K562 (cell line): ENCODE results near the gene FBXO8. TPM values are rescaled to one million over a fixed set of nuclear protein-coding genes. Genes with fewer than 3 reads are reported as not detected.

ENCODE experiments used
- ATAC-seq: fragments of 200-7000 bp; cut with Tn5 transposase; 3 replicates; pipeline ENCODE4 v1.9.1; 2020; ENCODE audit warnings: moderate library complexity
- BruUV-seq: library from RNA; stranded (reverse); fragments of 400-500 nt; replicated peaks from 2 replicates; lab custom pipeline; 2021; lab: Mats Ljungman, UMichigan
- CTCF ChIA-PET: fragments of 300-600 bp; formaldehyde crosslinking; extraction: SDS; loops from one replicate; lab custom pipeline; 2021; ENCODE audit warnings: low intra/inter-chr PET ratio; lab: Yijun Ruan, JAX
- POLR2A ChIA-PET: fragments of 300-600, 350-650 bp; sonication (Branson Sonifier 250); formaldehyde crosslinking; extraction: SDS; loops from one replicate; lab custom pipeline; 2021; ENCODE audit warnings: antibody characterized with exemption, inconsistent platforms; lab: Yijun Ruan, JAX
- DNase-seq, 4 experiments: peaks; one replicate each; pipeline versions ENCODE4 v3.0.0 to v3.0.0-alpha.2; 2011 to 2018; ENCODE audit warnings: low spot score in 3 of 4, mixed read lengths in 3 of 4; ENCODE audit errors: extremely low read depth in 1 of 4
- FAIRE-seq: peaks from 2 replicates; lab custom pipeline; 2011; peaks lifted over from hg19 to GRCh38; lab: Jason Lieb, UNC
- H2AFZ ChIP-seq: 2 replicates; pipeline ENCODE4 v1.6.0; 2011; ENCODE audit warnings: low read depth, low read length, control low read depth, inconsistent platforms
- H3K27ac ChIP-seq: fragments of 200-600 bp; 3 replicates; pipeline ENCODE4 v1.8.0; 2011; ENCODE audit warnings: low read depth, mild to moderate bottlenecking, control low read depth, inconsistent platforms, low read length, moderate library complexity, mixed read lengths; ENCODE audit errors: extremely low read depth
- H3K27me3 ChIP-seq, 2 experiments: fragments of 300-600 bp in 1 of 2; 2 replicates in 1 of 2; 3 replicates in 1 of 2; pipeline versions ENCODE4 v1.6.0 to v1.8.0; 2011; ENCODE audit warnings: inconsistent platforms in 2 of 2, low read length in 2 of 2, mild to moderate bottlenecking in 1 of 2, mixed read lengths in 1 of 2, moderate library complexity in 1 of 2; ENCODE audit not compliant: control insufficient read depth in 2 of 2, insufficient read depth in 2 of 2
- H3K36me3 ChIP-seq: fragments of 300-600 bp; 3 replicates; pipeline ENCODE4 v1.8.0; 2011; ENCODE audit warnings: mild to moderate bottlenecking, low read length, inconsistent platforms; ENCODE audit not compliant: control insufficient read depth, insufficient read depth
- H3K4me1 ChIP-seq, 2 experiments: fragments of 200-600 bp in 1 of 2; replicated peaks in 1 of 2; 2 replicates in 1 of 2; 3 replicates in 1 of 2; pipeline versions ENCODE4 v1.5.1 to v1.8.0; 2011; ENCODE audit warnings: inconsistent platforms in 2 of 2, low read length in 2 of 2, mild to moderate bottlenecking in 1 of 2, mixed read lengths in 1 of 2, moderate library complexity in 1 of 2; ENCODE audit not compliant: control insufficient read depth in 2 of 2, insufficient read depth in 2 of 2
- H3K4me2 ChIP-seq: 2 replicates; pipeline ENCODE4 v1.6.1; 2011; ENCODE audit warnings: low read length, control low read depth, inconsistent platforms, mixed read lengths; ENCODE audit not compliant: insufficient read depth
- H3K4me3 ChIP-seq: fragments of 200-600 bp; sonication (generic), shearing (Covaris generic); 2 replicates; pipeline ENCODE4 v1.5.1; 2016; ENCODE audit warnings: control low read depth, inconsistent platforms
- H3K79me2 ChIP-seq: fragments of 200-600 bp; 3 replicates; pipeline ENCODE4 v1.8.0; 2011; ENCODE audit warnings: low read length, inconsistent platforms; ENCODE audit not compliant: control insufficient read depth, insufficient read depth
- H3K9ac ChIP-seq, 2 experiments: 2 replicates each; pipeline versions ENCODE4 v1.6.0 to v1.6.1; 2011; ENCODE audit warnings: low read depth in 2 of 2, low read length in 2 of 2, control low read depth in 1 of 2, inconsistent platforms in 1 of 2, mild to moderate bottlenecking in 1 of 2, mixed read lengths in 1 of 2; ENCODE audit not compliant: insufficient read depth in 1 of 2
- H3K9me1 ChIP-seq: one replicate; pipeline ENCODE4 v1.6.0; 2011; ENCODE audit warnings: inconsistent platforms, mild to moderate bottlenecking, low read length, moderate library complexity; ENCODE audit not compliant: control insufficient read depth, insufficient read depth
- H3K9me3 ChIP-seq: replicated peaks from 2 replicates; pipeline ENCODE4 v1.5.1; 2011; ENCODE audit warnings: low read depth, low read length, inconsistent platforms; ENCODE audit not compliant: control insufficient read depth, insufficient read depth
- H4K20me1 ChIP-seq: replicated peaks from 2 replicates; pipeline ENCODE4 v1.6.1; 2011; ENCODE audit warnings: low read length, inconsistent platforms, mixed read lengths; ENCODE audit not compliant: control insufficient read depth, insufficient read depth
- CBX3 ChIP-seq, 2 experiments: IDR thresholded peaks; 1 replicate in 1 of 2; 2 replicates in 1 of 2; pipeline ENCODE4 v1.6.1; 2012; ENCODE audit warnings: inconsistent platforms in 2 of 2, low read length in 2 of 2, borderline replicate concordance in 1 of 2, control low read depth in 1 of 2
- EP400 ChIP-seq: fragments of 450-650 bp; IDR thresholded peaks from 2 replicates; pipeline ENCODE4 v1.6.1; 2017; ENCODE audit warnings: antibody characterized with exemption, mild to moderate bottlenecking, moderate library complexity
- FOXK2 ChIP-seq, 2 experiments: fragments of 450-650 bp; IDR thresholded peaks in 1 of 2; conservative IDR thresholded peaks in 1 of 2; 2 replicates each; pipeline ENCODE4 v1.6.1; 2016; ENCODE audit warnings: low read depth in 2 of 2, mild to moderate bottlenecking in 1 of 2
- HLTF ChIP-seq: fragments of 450-650 bp; IDR thresholded peaks from 2 replicates; pipeline ENCODE4 v1.6.1; 2016
- IFI16 ChIP-seq: fragments of 250-450 bp; sonication (Bioruptor Pico); IDR thresholded peaks from 2 replicates; pipeline ENCODE4 v2.1.2; 2022; ENCODE audit warnings: mild to moderate bottlenecking, inconsistent platforms
- KLF10 ChIP-seq: fragments of 250-450 bp; sonication (Bioruptor Pico); IDR thresholded peaks from 2 replicates; pipeline ENCODE4 v1.6.1; 2021; ENCODE audit warnings: matching md5 sums
- MEF2A ChIP-seq: IDR thresholded peaks from 2 replicates; pipeline ENCODE4 v1.6.1; 2011; ENCODE audit warnings: low read depth, mild to moderate bottlenecking, low read length, moderate library complexity; ENCODE audit not compliant: control insufficient read depth
- MTA3 ChIP-seq: fragments of 450-650 bp; formaldehyde crosslinking; IDR thresholded peaks from 2 replicates; pipeline ENCODE4 v1.6.1; 2017; ENCODE audit warnings: mild to moderate bottlenecking, borderline replicate concordance
- NFIX ChIP-seq: fragments of 250-450 bp; sonication (Bioruptor Pico); IDR thresholded peaks from 2 replicates; pipeline ENCODE4 v1.4.0; 2020; ENCODE audit warnings: low read depth, mild to moderate bottlenecking, moderate library complexity
- RBFOX2 ChIP-seq: fragments of 200-400 bp; formaldehyde crosslinking; IDR thresholded peaks from 2 replicates; pipeline ENCODE4 v1.6.1; 2017; ENCODE audit warnings: low read depth, mild to moderate bottlenecking, low read length, moderate library complexity
- RHOXF2B ChIP-seq: fragments of 250-450 bp; sonication (Bioruptor Pico); conservative IDR thresholded peaks from 2 replicates; pipeline ENCODE4 v1.5.1; 2021
- SPI1 ChIP-seq: IDR thresholded peaks from 2 replicates; pipeline ENCODE4 v1.6.1; 2011; ENCODE audit warnings: low read depth, low read length, control low read depth, borderline replicate concordance
- ZBED1 ChIP-seq: IDR thresholded peaks from 2 replicates; pipeline ENCODE4 v1.6.1; 2014
- ZBTB49 ChIP-seq: sonication (generic); formaldehyde crosslinking; IDR thresholded peaks from 2 replicates; pipeline ENCODE4 v1.8.0; 2022; ENCODE audit warnings: missing genetic modification reagents, mild to moderate bottlenecking, borderline replicate concordance
- ZC3H4 ChIP-seq: sonication (generic); formaldehyde crosslinking; IDR thresholded peaks from 2 replicates; pipeline ENCODE4 v1.9.0; 2021; ENCODE audit warnings: missing genetic modification reagents, borderline replicate concordance
- ZEB2 ChIP-seq: fragments of 450-650 bp; IDR thresholded peaks from 2 replicates; pipeline ENCODE4 v1.6.1; 2016
- ZNF23 ChIP-seq: fragments of 250-450 bp; sonication (Bioruptor Pico); IDR thresholded peaks from 2 replicates; pipeline ENCODE4 v1.4.0; 2020; ENCODE audit warnings: mild to moderate bottlenecking
- ZNF347 ChIP-seq: fragments of 450-650 bp; formaldehyde crosslinking; IDR thresholded peaks from 2 replicates; pipeline ENCODE4 v1.4.0; 2020; ENCODE audit warnings: low read depth, mild to moderate bottlenecking, moderate library complexity
- ZNF584 ChIP-seq: fragments of 200-800 bp; sonication (Bioruptor generic); IDR thresholded peaks from 2 replicates; pipeline ENCODE4 v1.6.1; 2016; ENCODE audit warnings: low read depth, mild to moderate bottlenecking, missing genetic modification characterization, missing compliant biosample characterization
- WGBS: fragments of 100-300 bp; shearing (Covaris generic); methylation state at CpG from one replicate; pipeline ENCODE4 v1.1.6; 2016; ENCODE audit warnings: low coverage, mixed read lengths; ENCODE audit not compliant: insufficient coverage; ENCODE audit errors: missing lambda C conversion rate; 5-methylcytosine and 5-hydroxymethylcytosine counted together
- in situ Hi-C: fragments of 300-500 bp; cut with MboI; formaldehyde crosslinking; loops from 4 replicates; pipeline ENCODE4 v1.15.0; 2018; ENCODE audit warnings: inconsistent platforms, mixed read lengths
- intact Hi-C: fragments of 100-400 bp; cut with micrococcal nuclease; formaldehyde crosslinking; loops from 2 replicates; pipeline ENCODE4 v1.14.2; 2022
- polyA plus RNA-seq, 8 experiments: library from polyadenylated mRNA; depleted of rRNA in 4 of 8; stranded (reverse) in 5 of 8; unstranded in 3 of 8; fragments of >200 nt; fragmentation: Nextera tagmentation in 2 of 8; fragmentation: Illumina TruSeq in 1 of 8; extraction: Ambion mirVana in 2 of 8; extraction: Trizol in 1 of 8; gene quantifications; 2 replicates each; pipeline versions ENCODE4 v1.2.1 to v1.2.3, GENCODE V29; 2011 to 2014; ENCODE audit warnings: inconsistent platforms in 1 of 8, missing spikeins in 1 of 8
- total RNA-seq, 7 experiments: library from RNA; depleted of rRNA in 6 of 7; stranded (reverse); fragments of >200 nt in 6 of 7; fragmentation: Illumina TruSeq in 2 of 7; extraction: Trizol in 2 of 7; gene quantifications; 2 replicates each; pipeline versions ENCODE4 v1.2.1 to v1.2.3, GENCODE V29; 2011 to 2021; ENCODE audit warnings: low replicate concordance in 1 of 7

Gene FBXO8
- total and polyA plus RNA-seq, 9 of the 15 experiments (the other 6 are each of a cell fraction or from before 2014, with no cell fraction given): 12.9 to 27.1 (median 14.8) TPM

- POLR2A ChIA-PET: no interaction called here
- no peak for DNase-seq
- BruUV-seq: no TSS peak
- 59% methylated on average over 11 of the region's 11 CpGs for WGBS
- Histone ChIP-seq H3K4me2 (no peak overlapping the region), H3K79me2 (no peaks in the 10 kb centered on the region), H3K4me1 (no peaks in the 10 kb centered on the region), H3K36me3 (no peaks in the 10 kb centered on the region), H3K4me3 (no peak overlapping the region), H4K20me1 (no peaks in the 10 kb centered on the region), H3K9ac (no peak overlapping the region), H2AFZ (0 out of 2 replicates have a peak overlapping the region, but pooled peaks have one; percentile 4), H3K9me1 (no peaks in the 10 kb centered on the region), H3K9me3 (peaks cover 5% of the 10 kb centered on the region; the same call in 1 of the 2 replicates), H3K27ac (no peak overlapping the region), H3K27me3 (no peaks in the 10 kb centered on the region)
- TF ChIP-seq RBFOX2 (no peak), NFIX (CRISPR knock-in tag) (no peak), ZBED1 (no peak), ZNF23 (no peak), CBX3 (IDR thresholded peaks at IDR 0.05; ENCODE audit: borderline replicate concordance in 1 of 2, low read length in 2 of 2) (no peak), IFI16 (no peak), EP400 (no peak), SPI1 (no peak), MTA3 (no peak), ZNF584 (CRISPR knock-in tag) (no peak), FOXK2 (conservative IDR thresholded peaks at IDR 0.05 in 1 of 2, IDR thresholded peaks at IDR 0.05 in 1 of 2; ENCODE audit: low read depth in 2 of 2) (no peak), MEF2A (no peak), HLTF (no peak), ZBTB49 (CRISPR knock-in tag) (no peak), KLF10 (CRISPR knock-in tag) (no peak), ZC3H4 (CRISPR knock-in tag) (no peak), ZNF347 (CRISPR knock-in tag) (no peak), RHOXF2B (CRISPR knock-in tag) (no peak), ZEB2 (no peak)
- peak; percentile 49 for FAIRE-seq
- CTCF ChIA-PET: no interaction called here
- in situ Hi-C loops: no loop called here
- no peak for ATAC-seq
- intact Hi-C loops: no loop called here
Observed at GRCh38 chr4:174215961-174216680, 67.3 kb downstream of the FBXO8 start.
